IPS-18c (cell line): Measurements from ENCODE around the gene LIN28B.
"Not testable (repeated sequence)": the region's sequence is repeated elsewhere in the genome, so short reads cannot be mapped to it uniquely, and the experiment has no call there.

Source experiments
- H3K4me3 ChIP-seq: 2 replicates; pipeline ENCODE4 v1.7.0; 2013; ENCODE audit warnings: low read depth, mild to moderate bottlenecking, low read length, moderate library complexity; ENCODE audit not compliant: insufficient read depth
- H3K9me3 ChIP-seq: one replicate; pipeline ENCODE4 v1.6.1; 2013; ENCODE audit warnings: mild to moderate bottlenecking, low read length, moderate library complexity; ENCODE audit not compliant: control insufficient read depth, insufficient read depth

Gene LIN28B

DNA sequence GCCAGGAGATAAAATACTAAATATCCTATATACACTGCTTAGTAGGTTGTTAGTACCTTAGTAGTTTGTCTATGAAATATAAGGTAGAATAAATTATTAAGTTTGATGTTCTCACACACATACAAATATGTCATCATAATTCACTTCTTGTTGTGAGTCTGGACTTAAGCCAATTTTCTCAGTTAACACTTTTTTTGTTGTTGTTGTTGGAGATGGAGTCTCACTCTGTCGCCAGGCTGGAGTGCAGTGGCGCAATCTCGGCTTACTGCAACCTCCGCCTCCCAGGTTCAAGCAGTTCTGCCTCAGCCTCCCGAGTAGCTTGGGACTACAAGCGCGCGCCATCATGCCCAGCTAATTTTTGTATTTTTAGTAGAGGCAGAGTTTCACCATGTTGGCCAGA lies 119.5 kb downstream of the LIN28B start:
- not testable (repeated sequence) for H3K9me3 ChIP-seq, H3K4me3 ChIP-seq

DNA sequence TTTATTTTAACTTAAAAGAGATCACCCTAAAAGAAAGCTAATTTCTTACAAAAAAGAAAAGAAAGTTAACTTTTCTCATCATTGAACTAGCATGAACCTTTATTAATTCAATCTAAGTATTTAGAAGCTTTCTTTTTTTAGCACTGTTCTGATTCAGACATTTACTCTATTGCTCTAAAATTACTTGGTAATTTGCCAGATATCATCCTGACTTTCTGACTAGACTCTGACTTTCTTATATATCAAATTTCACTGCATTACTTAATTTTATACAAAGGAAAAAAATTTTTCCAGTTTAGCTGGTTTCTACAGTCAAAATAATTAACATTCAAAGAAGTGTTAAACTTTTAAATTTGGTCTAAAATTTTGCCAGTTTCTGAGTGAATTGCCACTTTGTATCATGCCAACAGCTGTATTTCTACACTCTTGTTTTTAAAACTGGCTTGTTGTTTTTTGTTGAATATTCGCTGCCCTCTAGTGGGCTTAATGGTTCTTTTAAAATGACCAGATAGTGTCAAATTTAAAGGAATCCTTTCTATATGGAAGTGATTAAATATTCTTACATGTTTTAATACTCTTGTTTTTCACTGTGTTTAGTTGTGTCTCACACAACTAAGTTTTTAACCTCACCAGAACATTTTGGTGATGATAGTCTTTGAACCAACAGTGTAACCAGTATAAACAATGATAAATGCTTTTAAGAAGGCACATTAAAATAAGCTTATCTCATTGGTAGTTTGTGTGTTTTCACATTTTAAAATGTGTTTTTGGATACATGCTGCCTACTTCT lies 120.9 kb downstream of the LIN28B start:
- H3K4me3 ChIP-seq = no peak overlapping the region

DNA sequence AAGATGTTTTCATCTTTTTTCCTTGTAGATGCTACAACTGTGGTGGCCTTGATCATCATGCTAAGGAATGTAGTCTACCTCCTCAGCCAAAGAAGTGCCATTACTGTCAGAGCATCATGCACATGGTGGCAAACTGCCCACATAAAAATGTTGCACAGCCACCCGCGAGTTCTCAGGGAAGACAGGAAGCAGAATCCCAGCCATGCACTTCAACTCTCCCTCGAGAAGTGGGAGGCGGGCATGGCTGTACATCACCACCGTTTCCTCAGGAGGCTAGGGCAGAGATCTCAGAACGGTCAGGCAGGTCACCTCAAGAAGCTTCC lies 121.4 kb downstream of the LIN28B start:
- no peak overlapping the region for H3K4me3 ChIP-seq
- H3K9me3 ChIP-seq = no peaks in the 10 kb centered on the region

More for the DNA sequence above, 120.9 kb downstream of the LIN28B start:
- H3K9me3 ChIP-seq = no peaks in the 10 kb centered on the region

DNA sequence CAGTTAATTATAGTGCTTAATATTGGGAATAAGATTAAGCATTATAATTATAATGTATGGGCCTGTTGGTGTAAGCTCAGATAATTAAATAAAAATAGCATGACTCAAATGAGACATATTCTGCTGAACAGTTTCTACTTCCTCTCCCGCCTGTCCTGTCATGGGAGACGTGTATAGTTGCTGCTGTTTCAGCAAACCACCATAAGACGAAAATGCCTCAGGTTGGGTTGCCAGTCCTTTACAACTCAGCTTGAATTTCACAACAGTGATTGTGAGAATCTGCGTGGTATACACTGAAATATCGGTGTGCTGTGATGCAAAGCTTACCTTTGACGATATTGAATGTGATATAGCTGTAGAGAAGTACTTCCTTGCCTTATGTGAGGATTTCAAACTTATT lies 123.4 kb downstream of the LIN28B start:
- Histone ChIP-seq H3K4me3 (no peak overlapping the region), H3K9me3 (no peaks in the 10 kb centered on the region)

DNA sequence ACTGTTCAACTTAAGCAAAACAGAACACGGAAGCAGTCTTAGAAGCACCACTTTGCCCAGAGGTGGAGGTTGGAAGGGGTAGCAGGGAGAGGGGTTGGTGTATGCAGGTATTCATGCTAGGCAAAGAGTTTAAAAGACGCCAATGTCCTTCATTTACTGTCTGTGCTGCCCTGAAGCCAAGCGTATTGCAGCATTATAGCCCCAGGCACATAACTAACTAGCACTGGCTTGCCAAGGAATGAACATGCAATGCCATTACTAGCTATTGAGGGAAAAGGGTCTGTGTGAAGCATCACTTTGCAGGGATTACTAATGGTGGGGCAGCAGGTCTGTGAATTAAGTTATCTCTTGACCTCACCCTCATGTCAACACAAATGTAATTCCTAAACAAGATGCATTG lies 124.8 kb downstream of the LIN28B start:
- not testable (repeated sequence) for H3K9me3 ChIP-seq, H3K4me3 ChIP-seq

DNA sequence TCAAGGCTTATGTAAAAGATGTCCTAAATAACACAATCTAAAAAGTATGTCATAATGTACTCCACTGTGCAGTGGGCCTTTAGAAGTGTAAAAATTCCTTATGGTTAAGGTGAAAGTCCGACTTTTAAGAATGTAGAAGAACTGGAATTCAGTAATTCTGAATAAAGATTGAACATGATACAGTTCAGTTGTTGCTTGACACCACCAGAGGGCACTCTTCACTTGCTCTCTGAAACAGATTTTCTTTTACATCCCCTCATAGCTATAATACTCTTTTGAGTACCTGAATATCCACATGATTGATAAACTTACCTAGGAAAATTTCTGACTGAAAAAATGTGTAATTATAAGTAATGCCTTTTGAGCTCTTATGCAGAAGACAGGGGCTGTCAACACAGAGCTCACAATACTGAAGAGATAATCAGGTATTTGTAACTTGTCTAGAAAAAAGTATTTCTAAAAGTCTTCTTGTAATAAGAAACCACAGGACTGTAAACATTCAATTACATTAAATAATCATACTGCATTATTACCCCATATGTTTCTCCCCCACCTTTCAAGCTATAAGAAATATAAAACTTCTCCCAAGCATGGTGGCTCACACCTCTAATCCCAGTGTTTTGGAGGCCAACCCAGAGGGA lies 130.8 kb downstream of the LIN28B start:
- Histone ChIP-seq H3K9me3 (no peaks in the 10 kb centered on the region), H3K4me3 (no peak overlapping the region)

DNA sequence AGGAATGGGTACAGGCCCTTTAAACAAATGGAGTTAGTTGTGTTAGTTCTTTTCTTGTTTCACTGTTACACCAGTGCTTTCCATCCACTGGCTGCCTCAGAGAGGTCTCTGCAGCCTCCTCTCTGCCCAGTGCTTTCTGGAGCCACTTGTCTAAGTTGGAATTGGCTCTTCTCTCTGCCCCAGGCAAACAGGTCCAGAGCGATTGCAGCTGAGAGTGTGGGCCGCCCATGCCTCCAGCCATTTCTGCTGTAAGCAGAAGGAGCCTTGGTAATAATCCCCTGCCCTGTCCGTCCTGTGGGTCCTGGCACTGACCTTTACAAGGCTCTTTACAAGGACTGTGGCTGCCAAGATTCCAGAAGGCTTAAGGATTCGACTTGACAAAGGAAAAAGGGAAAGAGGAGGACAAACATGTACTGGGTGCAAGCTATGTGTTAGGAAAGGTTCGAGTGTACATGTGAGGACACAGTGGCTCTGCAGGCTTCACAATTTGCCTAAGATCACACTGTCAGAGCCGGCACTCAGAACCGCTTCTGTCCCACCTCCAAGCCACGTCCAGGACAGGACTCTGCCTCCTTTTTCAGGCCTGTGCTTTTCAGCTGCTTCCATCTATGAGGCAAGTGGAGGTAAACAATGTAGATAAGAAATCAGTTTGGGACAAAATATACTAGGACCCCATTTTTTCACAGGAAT lies 134.4 kb downstream of the LIN28B start:
- H3K4me3 ChIP-seq = no peak overlapping the region
- H3K9me3 ChIP-seq = no peaks in the 10 kb centered on the region

DNA sequence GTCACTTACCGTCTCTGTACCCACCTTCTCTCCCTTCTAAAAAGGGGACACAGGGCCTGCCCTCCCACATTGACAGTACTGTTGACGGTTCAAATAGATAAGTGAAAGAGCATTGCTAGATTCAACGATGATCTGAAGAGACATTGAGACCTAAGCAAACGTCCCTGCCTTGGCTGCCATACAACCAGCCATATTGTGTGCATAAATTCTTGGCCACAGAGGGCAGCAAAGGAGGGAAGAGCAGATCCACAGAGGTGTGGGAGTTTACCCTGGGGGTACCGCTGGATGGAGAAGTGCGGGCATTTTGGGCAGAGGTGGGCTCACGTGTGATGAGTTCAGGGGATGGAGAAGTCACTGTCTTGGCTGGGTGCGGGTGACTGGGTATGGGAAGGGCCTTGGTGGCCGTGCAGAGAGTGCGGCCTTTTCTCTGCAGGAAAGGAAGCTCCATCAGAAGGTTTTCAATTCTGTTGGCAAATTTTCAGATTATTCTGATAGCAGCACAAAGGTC lies 137.3 kb downstream of the LIN28B start:
- Histone ChIP-seq H3K4me3 (no peak overlapping the region), H3K9me3 (no peaks in the 10 kb centered on the region)

DNA sequence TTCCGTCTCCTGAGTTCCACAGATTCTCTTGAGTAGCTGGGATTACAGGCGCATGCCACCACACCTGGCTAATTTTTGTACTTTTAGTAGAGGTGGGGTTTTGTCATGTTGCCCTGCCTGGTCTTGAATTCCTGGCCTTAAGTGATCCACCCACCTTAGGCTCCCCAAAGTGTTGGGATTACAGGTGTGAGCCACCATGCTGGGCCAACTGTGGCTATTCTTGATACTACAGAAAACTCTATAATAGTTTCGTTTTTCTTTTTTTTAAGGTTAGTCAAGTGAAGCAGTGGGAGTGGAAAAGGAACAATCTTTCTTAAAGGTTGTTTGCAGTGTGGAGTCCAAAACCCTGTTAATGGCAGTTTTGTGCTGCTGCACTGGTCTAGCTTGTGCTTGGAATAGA lies 138.2 kb downstream of the LIN28B start:
- H3K4me3 ChIP-seq = no peak overlapping the region
- H3K9me3 ChIP-seq = no peaks in the 10 kb centered on the region

DNA sequence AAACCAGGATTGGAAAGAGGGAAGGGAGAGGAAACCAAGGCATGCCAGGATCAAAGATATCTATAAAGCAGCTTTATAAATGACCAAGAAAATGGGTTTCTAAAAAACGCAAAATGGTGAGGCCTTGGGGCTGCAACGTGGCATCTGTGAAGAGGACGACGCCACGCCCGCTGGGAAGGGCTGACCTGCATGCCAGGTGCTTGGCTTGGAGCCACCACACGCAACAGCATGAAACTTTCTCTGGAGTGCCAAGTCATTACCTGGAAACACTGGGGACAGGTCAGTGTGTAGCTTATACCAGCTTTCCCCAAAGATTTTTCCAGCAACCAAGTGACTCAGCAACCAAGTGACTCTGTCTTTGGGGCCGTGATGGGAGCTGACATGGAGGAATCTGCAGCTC lies 140.4 kb downstream of the LIN28B start:
- Histone ChIP-seq H3K9me3 (no peaks in the 10 kb centered on the region), H3K4me3 (no peak overlapping the region)

DNA sequence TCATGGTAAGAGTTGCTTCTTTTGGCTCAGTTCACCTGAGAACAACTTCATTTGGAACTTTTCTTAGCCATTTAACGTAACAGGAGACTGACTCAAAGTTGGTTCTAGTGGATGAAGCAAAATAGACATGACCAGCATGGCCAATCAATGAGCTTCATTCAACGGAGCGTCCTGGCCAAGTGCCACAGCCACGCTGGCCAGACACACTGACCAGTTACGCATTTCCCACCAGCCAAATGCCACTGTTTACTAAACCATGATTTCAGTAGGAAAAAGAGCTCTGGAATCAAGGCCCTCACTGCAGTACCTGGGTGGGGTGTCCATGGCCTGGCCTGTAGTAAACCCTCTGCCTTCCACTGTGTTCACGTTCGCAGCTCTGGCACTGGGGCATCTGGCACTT lies 142.5 kb downstream of the LIN28B start:
- Histone ChIP-seq H3K9me3 (no peaks in the 10 kb centered on the region), H3K4me3 (no peak overlapping the region)

DNA sequence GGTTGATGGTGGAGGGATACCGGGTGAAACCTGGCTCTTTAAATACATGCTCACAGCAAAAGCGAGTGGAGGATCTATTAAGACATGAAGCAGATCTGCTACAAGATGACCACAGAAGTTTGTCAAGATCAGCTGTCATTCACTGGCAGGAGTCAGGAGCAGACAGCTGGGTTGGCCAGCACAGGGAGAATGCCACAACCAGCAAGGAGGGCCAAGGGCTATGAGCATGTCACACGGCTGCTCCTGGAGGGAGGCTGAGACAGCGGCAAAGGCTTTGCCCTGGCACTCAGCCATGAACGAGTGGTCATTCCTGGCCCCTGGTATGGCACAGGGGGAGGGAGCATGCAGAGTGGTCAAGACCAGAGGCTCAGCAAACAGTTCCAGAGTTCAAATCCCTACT lies 145.3 kb downstream of the LIN28B start:
- Histone ChIP-seq H3K4me3 (no peak overlapping the region), H3K9me3 (no peaks in the 10 kb centered on the region)

DNA sequence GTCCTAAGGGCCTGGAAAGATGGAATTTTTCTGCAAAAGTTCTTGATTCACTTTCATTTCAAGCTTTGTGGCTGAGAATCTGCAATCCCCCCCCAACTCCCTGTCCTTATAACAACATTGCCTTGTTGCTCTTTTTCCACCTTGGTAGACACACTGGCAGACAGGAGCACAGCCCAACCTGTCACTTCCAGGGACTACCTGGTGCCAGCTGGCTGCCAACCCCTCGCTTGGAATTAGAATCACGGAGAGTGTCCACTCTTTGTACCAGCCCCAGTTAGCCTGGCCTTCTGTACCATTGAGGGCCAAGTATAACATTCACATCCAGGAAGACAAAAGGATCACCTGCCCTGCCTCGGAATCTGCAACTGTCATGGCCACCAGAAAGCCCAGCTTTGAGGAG lies 148.2 kb downstream of the LIN28B start:
- H3K9me3 ChIP-seq = no peaks in the 10 kb centered on the region
- H3K4me3 ChIP-seq = no peak overlapping the region

DNA sequence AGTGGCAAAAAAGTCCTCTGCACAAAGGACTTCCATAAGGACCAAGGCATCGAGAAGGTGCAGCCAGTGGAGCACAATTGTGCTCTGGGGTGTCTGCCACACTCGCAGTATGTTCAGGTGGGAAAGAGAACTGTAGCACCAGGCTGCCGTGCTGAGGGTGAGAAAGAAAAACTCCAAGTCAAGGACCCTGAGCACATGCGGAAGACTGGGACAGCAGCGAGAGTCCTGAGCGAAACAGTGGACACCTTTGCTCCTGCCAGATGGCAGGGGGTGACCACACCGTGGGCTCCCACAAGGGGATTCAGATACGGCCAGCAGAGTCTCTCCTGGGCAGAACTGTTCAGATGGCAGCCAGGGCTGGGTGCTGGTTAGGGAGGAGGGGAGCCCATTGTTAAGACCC lies 149.4 kb downstream of the LIN28B start:
- Histone ChIP-seq H3K4me3 (no peak overlapping the region), H3K9me3 (no peaks in the 10 kb centered on the region)

DNA sequence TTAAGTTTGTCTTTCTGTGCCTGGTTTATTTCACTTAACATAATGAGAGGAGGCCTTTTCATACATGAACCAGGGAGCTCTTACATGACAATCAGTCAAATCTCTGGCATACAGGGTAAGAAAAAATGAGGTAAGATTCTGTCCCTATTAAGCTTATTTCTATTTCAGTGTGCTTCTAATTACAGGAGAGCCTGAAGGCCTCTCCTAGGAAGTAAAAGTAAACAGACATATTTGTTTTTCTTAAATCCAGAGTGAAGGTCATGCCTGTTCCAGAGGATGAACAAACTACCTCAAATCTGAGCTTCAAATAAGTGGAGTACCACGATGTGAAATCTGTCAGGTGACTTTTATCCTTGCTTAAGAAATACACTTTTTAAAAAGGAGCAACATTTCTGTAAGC lies 150.3 kb downstream of the LIN28B start:
- Histone ChIP-seq H3K9me3 (no peaks in the 10 kb centered on the region), H3K4me3 (no peak overlapping the region)

DNA sequence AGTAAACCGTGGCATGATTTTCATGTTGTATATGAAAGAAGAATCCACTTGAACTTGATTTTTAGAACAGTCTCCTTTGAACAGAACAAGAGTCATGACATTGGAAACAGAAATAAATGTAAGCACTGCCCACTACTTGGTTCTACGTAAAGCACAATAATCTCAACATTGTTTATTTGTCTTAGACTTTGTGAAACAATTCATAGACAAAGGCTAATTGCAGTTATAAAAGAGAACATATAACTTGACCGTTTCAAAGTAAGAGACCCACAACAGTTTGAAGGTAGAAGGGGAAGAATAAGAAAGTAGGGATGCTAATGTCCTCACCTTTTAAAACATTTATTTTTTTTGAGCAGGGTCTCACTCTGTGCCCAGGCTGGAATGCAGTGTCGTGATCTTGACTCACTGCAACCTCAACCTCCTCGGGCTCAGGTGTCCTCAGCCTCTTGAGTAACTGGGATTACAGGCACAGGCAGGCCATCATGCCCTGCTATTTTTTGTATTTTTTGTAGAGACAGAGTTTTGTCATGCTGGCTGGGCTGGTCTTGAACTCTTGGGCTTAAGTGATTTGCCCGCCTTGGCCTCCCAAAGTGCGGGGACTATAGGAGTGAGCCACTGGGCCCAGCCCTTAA lies 151.8 kb downstream of the LIN28B start:
- Histone ChIP-seq H3K9me3 (no peaks in the 10 kb centered on the region), H3K4me3 (no peak overlapping the region)

DNA sequence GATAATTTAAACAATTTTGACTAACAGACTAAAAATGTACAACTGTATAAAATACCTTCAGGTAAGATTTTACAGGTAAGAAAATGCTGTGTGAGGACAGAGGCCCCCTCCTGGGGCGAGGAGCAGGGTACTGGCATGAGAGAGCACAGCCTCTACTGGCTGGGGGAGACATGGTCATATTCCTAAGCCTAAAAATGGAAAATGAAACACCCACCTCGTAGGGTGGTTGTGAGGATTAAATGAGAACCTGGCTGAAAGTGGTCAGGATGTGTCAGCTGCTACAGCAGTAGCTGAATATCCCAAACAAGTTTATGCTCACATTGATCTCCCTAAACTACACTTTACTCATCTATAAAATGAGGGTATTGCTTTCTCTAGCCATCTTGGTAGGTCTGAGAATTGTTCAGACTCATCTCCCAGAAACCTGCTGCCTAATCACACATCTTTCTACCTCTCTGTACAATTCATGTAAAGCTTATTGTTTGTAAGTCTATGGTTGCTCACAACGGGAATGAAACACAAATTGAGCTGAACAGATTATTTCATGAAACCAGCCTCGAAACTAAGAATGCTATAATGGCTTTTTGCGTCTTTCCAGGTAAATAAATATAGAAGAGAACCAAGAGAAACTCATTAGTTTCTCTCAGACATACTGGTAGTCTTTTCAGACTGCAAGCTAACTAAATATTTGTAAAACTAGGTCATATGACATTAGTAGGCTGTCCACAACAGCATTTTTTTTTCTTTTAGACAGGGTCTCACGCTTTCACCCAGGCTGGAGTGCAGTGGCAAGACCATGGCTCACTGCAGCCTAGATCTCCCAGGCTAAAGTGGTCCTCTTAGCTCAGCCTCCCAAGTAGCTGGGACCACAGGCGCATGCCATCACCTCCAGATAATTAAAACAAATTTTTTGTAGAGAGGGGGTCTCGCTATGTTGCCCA lies 153.3 kb downstream of the LIN28B start:
- Histone ChIP-seq H3K9me3 (no peaks in the 10 kb centered on the region), H3K4me3 (no peak overlapping the region)
